GM19455 (cell line): ENCODE results near the gene HPS4.

Source experiments
- ATAC-seq: cut with Tn5 transposase; IDR thresholded peaks from one replicate; pipeline ENCODE4 v1.9.1; 2021; ENCODE audit not compliant: unreplicated experiment

The HPS4 gene

DNA sequence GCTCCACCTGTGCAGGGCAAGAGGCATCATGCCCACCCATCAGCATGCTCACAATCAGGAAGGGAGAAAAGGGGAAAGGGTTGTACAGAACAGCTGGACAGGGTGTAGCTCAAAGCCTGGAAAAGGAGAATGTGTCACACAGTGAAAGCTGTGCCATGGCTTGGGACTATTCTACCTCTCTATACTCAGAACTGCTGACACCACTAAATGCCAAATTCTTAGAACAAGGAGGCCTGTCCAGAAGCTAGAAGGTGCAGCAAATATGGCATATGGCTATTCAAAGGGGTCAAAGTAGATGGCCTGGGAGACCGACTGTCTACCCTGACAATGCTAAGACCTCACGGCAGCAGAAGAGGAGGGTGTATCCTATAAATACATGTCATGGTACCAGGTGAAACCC, 12.8 kb downstream of the HPS4 start:
- ATAC-seq: no peak

DNA sequence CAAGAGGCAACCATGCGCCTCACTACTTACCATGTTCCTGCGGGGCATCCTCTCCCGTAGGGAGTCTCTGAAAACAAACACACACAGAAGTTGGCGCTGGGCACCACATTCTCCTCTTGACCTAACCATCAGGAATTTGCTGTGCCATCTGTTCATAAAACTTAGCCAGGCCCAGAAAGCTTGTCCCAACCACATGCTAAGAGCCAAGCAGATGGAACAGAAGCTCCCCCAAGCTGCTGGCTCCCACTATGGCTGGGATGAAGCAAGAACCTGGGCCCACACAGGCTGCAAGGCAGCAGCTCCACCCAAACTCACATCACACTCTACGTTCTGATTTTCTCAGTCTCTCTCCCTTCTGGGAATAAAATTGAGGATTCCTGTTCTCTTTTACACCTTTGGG, 17.4 kb downstream of the HPS4 start:
- no peak for ATAC-seq

GRCh38 chr22:26464312-26464711, 19.3 kb downstream of the HPS4 start:
- no peak for ATAC-seq

- ATAC-seq: no peak
Observed at GRCh38 chr22:26463688-26464087, 19.9 kb downstream of the HPS4 start.

DNA sequence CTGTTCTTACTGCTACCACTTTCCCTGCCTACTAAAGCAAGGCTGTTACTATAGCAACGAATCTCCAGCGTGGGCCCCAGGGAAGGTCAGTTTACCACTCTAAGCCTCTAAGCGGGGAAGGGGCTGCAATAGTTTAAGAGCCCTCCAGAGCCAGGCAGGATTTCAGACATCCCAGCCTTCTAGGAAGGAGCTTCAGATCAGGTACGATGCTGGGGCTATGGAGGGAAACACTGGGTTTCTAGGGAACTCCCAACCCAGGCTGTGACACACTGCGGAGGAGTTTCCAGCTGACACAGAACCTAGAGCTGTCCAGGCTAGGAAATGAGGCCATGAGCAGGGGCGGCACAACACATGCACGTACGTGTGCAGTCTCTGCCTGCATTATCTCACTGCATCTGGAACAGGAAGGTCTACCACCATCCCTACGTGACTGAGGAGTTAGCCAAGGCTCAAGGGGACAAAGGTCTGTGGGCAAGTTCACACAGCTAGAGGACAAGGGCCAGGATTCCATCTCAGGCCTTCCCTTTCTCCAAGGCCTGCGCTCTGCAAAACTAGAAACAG, 20.4 kb downstream of the HPS4 start:
- no peak for ATAC-seq

DNA sequence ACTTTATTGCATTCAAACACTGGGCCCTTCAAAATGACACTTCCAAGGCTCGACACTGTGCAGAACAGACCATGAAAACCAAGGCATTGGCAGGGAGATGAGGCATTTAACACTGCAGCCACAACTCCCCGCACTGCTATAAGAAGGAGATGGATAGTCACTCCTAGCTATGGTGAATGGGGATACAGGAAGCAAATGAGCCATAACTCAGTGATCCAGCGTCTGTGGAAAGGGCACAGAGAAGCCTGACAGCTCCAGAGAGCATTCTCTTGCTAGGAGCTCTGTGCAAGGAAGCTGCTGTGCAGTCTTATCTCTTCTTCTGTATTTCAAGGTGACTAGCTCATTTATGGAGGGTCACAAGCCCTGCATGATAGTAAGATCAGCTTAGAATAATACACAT, 20.9 kb downstream of the HPS4 start:
- no peak for ATAC-seq

DNA sequence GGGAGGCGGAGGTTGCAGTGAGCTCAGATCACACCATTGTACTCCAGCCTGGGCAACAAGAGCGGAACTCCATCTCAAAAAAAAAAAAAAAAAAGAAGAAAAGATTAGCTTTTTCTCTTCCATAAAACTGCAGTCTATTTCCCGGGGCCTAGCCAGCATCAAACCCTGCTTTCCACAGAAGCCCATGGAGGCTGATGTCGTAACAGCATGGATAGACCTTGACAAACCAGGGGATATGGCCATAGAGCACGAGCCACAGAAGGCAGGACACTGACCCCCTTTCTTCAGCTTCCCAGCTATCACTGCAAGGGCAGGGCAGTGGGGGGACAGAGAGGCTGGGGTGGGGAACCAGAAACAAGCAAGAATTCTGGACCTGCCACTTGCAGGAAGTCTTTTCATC, 21.5 kb downstream of the HPS4 start:
- no peak for ATAC-seq

- no peak for ATAC-seq
Observed at GRCh38 chr22:26461188-26461810, 22.3 kb downstream of the HPS4 start.

- ATAC-seq: no peak
Observed at GRCh38 chr22:26460202-26460601, 23.4 kb downstream of the HPS4 start.

- ATAC-seq: no peak
Observed at GRCh38 chr22:26457661-26458272, 25.8 kb downstream of the HPS4 start.

- no peak for ATAC-seq
Observed at GRCh38 chr22:26453812-26454500, 29.6 kb downstream of the HPS4 start.

DNA sequence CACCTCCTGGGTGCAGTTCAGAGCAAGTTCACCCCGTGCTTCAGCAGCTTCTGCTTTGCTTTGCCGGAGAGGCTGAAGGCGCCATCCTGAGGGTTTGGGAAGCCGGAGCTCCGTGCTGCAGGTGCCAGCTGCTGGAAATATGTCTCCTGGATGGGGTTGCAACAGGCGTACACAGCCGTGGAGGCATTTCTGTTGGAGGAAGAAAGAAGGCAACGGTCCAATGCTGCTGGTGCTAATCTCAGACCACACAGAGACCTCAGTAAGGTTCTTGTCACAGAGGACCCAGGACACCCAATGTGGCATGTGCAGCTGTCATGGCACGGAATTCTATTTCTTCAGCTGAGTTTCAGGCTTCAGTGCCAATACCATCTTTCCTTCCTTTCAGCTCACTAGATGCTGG, 30.4 kb downstream of the HPS4 start:
- no peak for ATAC-seq

- no peak for ATAC-seq
Observed at GRCh38 chr22:26452236-26453016, 31.2 kb downstream of the HPS4 start.

DNA sequence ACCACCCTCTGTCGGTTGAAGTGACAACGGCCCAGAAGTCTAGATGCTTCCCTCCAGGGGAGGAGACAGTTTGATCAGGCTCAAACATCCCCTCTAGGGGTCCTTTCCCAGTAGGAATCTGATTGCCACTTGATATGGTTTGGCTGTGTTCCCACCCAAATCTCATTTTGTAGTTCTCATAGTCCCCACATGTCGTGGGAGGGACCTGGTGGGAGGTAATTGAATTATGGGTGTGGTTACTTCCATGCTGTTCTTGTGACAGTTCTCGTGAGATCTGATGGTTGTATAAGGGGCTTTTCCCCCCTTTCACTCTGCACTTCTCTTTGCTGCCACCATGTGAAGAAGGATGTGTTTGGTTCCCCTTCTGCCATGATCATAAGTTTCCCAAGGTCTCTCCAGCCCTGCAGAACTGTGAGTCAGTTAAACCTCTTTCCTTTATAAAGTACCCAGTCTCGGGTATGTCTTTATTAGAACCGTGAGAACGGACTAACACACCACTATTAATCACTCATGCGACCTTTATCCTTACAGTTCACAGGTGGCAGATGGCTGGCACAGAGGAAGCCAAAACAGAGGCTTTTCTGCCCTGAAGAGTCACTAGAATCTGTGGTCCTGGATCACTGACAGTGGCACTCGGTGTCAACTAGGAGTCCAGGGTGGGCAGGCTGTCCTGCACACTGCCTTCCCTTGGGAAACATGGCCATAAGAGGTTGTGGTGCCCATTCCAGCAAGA, 33.0 kb downstream of the HPS4 start:
- no peak for ATAC-seq

DNA sequence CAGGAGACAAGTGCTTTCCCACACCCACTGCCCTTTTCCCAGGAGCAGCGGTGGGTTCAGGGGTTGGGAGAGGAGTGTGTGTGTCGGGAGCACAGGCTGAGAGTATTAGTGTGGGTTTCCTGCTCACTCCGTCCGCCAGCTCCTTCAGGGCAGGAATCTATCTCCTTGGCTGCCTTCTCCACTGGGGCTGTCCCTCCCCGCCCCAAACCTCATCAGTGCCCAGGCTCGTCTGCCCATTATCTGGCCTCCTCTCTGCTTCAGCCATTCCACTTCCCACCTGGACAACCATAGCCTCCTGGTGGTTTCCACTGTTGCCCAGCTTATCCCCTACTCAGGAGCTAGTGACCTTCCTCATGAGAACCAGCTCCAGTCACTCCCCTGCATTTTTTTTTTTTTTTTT, 34.6 kb downstream of the HPS4 start:
- ATAC-seq: no peak

DNA sequence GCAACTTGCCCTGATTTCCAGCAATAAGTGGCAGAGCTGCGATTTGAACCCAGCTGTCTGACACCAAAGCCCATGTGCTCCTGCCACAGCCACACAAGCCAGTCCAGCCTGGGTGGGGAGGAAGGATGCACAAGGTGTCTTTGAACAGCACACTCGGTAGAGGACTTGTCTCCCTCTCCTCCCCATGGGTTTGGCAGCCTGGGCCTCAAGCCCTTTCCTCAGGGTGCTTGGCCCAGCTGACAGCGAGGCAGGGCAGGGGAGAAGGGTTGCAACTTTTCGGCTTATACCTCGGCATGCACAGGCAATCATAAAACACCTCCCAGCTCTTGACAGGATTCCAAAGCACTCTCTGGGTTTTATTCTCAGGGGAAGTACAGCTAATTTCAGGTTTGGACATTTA, 35.2 kb downstream of the HPS4 start:
- ATAC-seq: no peak

DNA sequence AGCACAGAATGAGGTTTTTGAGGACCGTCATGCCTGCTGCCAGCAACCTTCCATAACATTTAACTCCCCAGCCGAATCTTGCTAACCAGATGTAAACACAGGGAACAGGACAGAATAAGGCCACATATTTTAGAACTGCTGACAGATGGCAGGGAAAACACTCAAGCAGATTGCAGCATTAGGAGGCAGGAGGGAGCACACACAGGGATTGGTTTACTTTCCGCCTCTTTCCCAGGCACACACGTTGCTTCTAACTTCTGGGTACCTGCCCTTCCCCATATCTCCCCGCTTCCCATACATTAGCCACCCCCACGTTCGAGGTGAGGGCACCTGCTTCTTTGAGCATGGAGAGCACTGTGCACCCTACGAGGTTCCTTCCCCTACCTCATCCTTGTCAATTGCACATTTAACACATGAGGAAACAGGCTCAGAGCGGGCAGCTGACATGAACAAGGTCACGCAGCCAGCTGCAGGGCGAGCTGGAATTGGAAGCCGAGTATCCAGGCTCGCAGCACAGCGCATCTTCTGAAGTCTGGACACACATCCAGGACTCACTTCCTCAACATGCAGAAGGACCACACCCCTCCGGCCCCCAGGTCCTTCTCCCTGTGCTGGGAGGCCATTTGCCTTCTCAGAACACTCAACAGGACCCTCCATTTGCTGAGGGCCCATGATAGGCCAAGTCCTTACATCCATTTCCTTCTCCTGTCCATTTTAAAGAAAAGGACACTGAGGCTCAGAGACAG, 35.8 kb downstream of the HPS4 start:
- ATAC-seq: no peak

DNA sequence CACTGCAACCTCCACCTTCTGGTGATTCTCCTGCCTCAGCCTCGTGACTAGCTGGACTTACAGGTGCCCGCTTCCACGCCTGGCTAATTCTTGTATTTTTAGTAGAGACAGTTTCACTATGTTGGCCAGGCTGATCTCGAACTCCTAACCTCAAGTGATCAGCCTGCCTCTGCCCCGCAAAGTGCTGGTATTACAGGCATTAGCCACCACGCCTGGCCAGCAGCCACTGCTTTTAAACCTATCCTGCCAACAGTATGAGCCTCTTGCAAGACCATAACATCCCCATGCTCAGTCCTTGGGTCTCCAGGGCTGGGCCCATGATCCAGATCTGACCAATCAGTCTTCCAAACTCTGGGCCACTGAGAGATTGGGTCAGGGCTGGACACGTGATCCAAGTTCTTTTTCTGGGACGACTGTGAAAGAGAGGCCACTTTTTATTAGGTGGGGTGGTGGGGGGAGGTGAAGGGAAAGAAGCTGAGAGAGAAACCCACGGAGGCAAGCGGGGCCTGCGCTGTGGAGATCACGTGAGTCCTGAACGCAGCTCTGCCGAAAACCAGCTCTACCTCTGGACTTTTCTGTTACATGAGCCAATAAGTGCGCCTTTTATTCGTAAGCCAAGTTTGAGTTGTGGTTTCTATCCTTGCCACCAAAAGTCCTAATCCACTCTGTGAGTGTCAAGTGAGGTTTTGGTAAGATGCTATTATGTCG, 36.6 kb downstream of the HPS4 start:
- ATAC-seq: no peak

DNA sequence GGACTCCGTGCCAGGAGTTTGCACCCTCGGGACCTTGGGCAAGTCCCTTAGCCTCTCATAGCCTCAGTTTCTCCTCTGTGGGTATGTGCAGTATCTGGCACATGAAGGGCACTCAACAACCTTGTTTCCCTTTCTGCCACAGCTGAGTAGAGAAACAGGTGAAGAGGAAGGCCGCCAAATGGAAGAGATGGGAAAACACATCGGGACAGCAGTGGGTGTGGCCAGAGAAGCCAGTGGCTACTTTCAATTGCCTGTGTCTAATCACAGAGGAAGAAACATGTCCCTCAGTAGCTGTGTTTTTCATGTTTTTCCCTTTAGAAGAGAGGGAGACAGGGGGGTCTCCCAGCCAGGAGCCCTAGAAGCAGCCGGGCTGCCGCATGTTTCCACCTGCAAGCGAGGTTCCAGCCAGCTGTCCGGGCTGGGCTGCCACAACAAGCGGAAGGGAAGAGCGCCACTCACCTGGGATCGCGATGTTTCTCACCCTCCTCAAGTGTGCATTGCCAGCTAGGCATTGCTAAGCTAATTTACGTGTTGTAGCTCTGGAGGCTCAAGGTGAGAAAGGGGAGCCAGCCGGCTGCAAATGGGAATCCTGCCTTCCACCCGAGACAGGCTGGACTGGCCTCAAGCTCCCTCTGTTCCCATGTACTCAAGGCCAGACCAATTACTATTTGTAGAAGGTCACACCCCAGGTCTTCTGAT, 37.9 kb downstream of the HPS4 start:
- no peak for ATAC-seq
